Ascending aorta (tissue), 2 donors: ENCODE results near the gene CCBE1. TPM values are rescaled to one million over a fixed set of nuclear protein-coding genes. Genes with fewer than 3 reads are reported as not detected.

Source experiments
- DNase-seq, 2 donors: peaks; one replicate each; pipeline ENCODE4 v3.0.0-alpha.2; 2019; ENCODE audit warnings: low spot score in 2 of 2
- H3K27ac ChIP-seq, 2 donors: fragments of 200-600 bp; sonication (generic); one replicate each; pipeline ENCODE4 v1.5.1; 2016 to 2017; ENCODE audit warnings: mild to moderate bottlenecking in 1 of 2
- H3K27me3 ChIP-seq: fragments of 200-600 bp; sonication (generic); one replicate; pipeline ENCODE4 v1.5.1; 2017
- H3K36me3 ChIP-seq, 2 donors: fragments of 200-600 bp; sonication (generic); one replicate each; pipeline ENCODE4 v1.5.1; 2016
- H3K4me1 ChIP-seq, 2 donors: fragments of 200-600 bp; sonication (generic); one replicate each; pipeline ENCODE4 v1.5.1; 2016 to 2017; ENCODE audit warnings: mild to moderate bottlenecking in 1 of 2
- H3K4me3 ChIP-seq, 2 donors: fragments of 200-600 bp; sonication (generic); one replicate each; pipeline ENCODE4 v1.5.1; 2016 to 2017; ENCODE audit warnings: mild to moderate bottlenecking in 1 of 2
- H3K9me3 ChIP-seq, 2 donors: fragments of 200-600 bp; sonication (generic); one replicate each; pipeline ENCODE4 v1.5.1; 2016
- intact Hi-C: fragments of 100-400 bp; cut with DNase I; formaldehyde crosslinking; loops from one replicate; pipeline ENCODE4 v1.15.1; 2023
- total RNA-seq: library from RNA; depleted of rRNA; stranded (reverse); fragments of >200 nt; gene quantifications from one replicate; pipeline ENCODE4 v1.1.0, GENCODE V29; 2016
- TF ChIP-seq, protein P1 (sequence below), 3 experiments: fragments of 200-600 bp in 2 of 3; fragments of 450-650 bp in 1 of 3; sonication (generic) in 2 of 3; IDR thresholded peaks; one replicate each; pipeline ENCODE4 v1.5.1; 2016 to 2019; ENCODE audit warnings: antibody characterized with exemption in 3 of 3, mild to moderate bottlenecking in 1 of 3, moderate library complexity in 1 of 3

Gene CCBE1
- total RNA-seq, 1 donor from 2014 or later = 0.32 TPM

DNA sequence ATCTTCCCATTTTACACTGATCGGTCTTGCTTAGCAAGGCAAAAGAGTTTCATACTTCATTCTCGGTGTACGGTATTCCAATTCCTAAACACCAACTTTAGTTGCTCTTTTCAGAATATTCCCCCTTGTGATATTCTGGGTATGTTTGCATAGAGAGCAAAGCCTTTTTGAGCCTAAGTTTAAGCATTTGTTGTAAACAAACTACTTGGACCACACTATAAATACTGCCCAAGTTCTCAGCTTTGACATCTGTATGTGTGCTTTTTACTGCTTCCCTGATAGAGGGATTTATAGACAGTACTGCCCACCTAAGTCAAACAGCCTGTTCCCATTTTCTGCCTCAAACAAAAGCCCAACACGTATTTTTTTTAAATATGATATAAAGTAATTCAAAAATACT, 36.9 kb downstream of the CCBE1 start:
- Histone ChIP-seq H3K27ac (no peak overlapping the region), H3K9me3 (no peaks in the 10 kb centered on the region), H3K4me1 (no peaks in the 10 kb centered on the region), H3K36me3 (no peaks in the 10 kb centered on the region), H3K27me3 (no peaks in the 10 kb centered on the region), H3K4me3 (no peak overlapping the region)
- DNase-seq = no peak
- intact Hi-C loops = no loop called here
- TF ChIP-seq, protein P1, sequence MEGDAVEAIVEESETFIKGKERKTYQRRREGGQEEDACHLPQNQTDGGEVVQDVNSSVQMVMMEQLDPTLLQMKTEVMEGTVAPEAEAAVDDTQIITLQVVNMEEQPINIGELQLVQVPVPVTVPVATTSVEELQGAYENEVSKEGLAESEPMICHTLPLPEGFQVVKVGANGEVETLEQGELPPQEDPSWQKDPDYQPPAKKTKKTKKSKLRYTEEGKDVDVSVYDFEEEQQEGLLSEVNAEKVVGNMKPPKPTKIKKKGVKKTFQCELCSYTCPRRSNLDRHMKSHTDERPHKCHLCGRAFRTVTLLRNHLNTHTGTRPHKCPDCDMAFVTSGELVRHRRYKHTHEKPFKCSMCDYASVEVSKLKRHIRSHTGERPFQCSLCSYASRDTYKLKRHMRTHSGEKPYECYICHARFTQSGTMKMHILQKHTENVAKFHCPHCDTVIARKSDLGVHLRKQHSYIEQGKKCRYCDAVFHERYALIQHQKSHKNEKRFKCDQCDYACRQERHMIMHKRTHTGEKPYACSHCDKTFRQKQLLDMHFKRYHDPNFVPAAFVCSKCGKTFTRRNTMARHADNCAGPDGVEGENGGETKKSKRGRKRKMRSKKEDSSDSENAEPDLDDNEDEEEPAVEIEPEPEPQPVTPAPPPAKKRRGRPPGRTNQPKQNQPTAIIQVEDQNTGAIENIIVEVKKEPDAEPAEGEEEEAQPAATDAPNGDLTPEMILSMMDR (IDR thresholded peaks at IDR 0.05) = no peak

- TF ChIP-seq, protein P1 (IDR thresholded peaks at IDR 0.05) = no peak
- Histone ChIP-seq H3K4me1 (no peaks in the 10 kb centered on the region), H3K4me3 (no peak overlapping the region), H3K36me3 (no peaks in the 10 kb centered on the region), H3K27me3 (no peaks in the 10 kb centered on the region), H3K27ac (no peak overlapping the region), H3K9me3 (no peaks in the 10 kb centered on the region)
- DNase-seq = no peak
- intact Hi-C loops = no loop called here
These were observed 37.6 kb downstream of the CCBE1 start for GRCh38 chr18:59659508-59660170.

DNA sequence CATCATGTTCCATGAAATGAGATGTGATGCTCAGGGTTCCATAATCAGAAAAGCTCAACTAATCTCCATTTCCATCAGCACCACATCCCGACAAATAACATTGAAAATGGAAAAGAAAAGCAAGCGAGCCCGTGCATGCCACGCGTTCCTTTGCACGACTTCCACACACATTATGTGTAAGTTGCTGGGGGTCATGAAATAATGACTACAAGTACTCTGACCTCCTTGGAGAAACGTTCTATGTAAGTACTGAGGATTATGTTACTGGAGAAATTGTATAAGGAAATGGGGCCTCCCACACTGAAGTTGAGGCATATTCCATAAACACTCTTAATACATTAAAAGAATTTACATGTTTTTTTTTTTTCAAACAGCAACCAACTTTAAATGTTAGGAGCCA, 38.3 kb downstream of the CCBE1 start:
- Histone ChIP-seq H3K4me1 (no peaks in the 10 kb centered on the region), H3K36me3 (no peaks in the 10 kb centered on the region), H3K27ac (no peak overlapping the region), H3K27me3 (no peaks in the 10 kb centered on the region), H3K9me3 (no peaks in the 10 kb centered on the region), H3K4me3 (no peak overlapping the region)
- TF ChIP-seq, protein P1 (IDR thresholded peaks at IDR 0.05) = no peak
- DNase-seq = no peak
- intact Hi-C loops = no loop called here

DNA sequence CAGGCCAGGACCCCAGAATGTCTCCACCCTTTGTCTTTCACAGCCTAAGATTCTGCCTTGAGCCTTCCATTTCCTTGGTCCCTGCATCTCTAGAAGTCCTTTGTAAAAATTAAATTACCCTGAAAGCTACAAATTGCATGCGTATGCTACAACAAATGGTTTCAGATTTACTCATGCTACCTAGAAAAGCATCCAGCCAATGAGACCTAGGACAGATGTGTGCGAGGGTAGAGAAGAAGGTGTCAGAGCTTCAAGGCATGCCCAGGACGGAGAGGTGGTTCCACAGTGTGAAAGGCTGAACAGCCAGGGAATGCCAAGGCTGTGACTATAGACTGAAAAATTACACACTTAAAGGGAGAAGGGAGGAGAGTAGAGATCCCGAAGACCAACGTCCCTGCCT, 40.2 kb downstream of the CCBE1 start:
- Histone ChIP-seq H3K4me1 (no peaks in the 10 kb centered on the region), H3K27ac (no peak overlapping the region), H3K27me3 (no peaks in the 10 kb centered on the region), H3K9me3 (no peaks in the 10 kb centered on the region), H3K4me3 (no peak overlapping the region), H3K36me3 (no peaks in the 10 kb centered on the region)
- intact Hi-C loops = no loop called here
- TF ChIP-seq, protein P1 (IDR thresholded peaks at IDR 0.05) = no peak
- DNase-seq = no peak

DNA sequence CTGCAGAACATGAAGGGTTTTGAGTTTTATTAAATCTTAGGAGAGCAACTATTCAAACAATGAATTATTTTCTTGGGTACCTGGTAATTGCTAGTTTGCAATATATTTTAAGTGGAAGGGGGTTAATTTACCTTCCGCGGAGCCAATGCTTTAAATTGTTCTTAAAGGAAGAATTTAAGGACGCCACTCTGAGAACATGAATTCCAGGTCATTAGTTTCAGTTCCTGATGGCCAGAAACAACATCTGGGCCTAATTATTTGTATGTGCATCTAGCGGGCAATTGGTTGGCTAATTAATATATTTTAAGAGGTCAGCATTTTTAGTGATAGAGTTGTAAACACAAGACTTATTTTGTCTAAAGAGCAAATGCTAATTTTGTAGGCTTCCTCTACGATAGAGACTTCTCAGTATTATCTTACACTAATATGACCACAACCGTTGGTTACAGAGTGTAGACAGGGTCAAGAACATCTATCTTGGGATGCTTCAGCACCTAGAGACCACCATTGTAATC, 40.8 kb downstream of the CCBE1 start:
- TF ChIP-seq, protein P1 (IDR thresholded peaks at IDR 0.05) = no peak

More for the DNA sequence above, 40.8 kb downstream of the CCBE1 start:
- Histone ChIP-seq H3K36me3 (no peaks in the 10 kb centered on the region), H3K9me3 (no peaks in the 10 kb centered on the region), H3K27ac (no peak overlapping the region), H3K4me1 (no peaks in the 10 kb centered on the region), H3K27me3 (no peaks in the 10 kb centered on the region), H3K4me3 (no peak overlapping the region)
- intact Hi-C loops = no loop called here
- no peak for DNase-seq
